CD4-positive, alpha-beta T cell (primary cell): Measurements from ENCODE around the gene ATXN2L. TPM values are rescaled to one million over a fixed set of nuclear protein-coding genes. Genes with fewer than 3 reads are reported as not detected.
"Not testable (repeated sequence)": the region's sequence is repeated elsewhere in the genome, so short reads cannot be mapped to it uniquely, and the experiment has no call there.

Experiments
- ATAC-seq: fragments of 200-7000 bp; cut with Tn5 transposase; one replicate; pipeline ENCODE4 v1.10.0; 2022; ENCODE audit warnings: mild to moderate bottlenecking; ENCODE audit not compliant: poor library complexity
- CTCF ChIA-PET: fragments of 350-600 bp; sonication (Branson Sonifier 250); formaldehyde crosslinking; loops from one replicate; lab custom pipeline; 2021; ENCODE audit warnings: antibody characterized with exemption, inconsistent platforms; lab: Charles Lee
- POLR2A ChIA-PET: fragments of 350-600 bp; sonication (Branson Sonifier 250); formaldehyde crosslinking; loops from one replicate; lab custom pipeline; 2021; ENCODE audit warnings: antibody characterized with exemption, inconsistent platforms; lab: Charles Lee
- DNase-seq, 14 experiments: peaks; one replicate each; pipeline ENCODE4 v3.0.0-alpha.2; 2013 to 2020; ENCODE audit warnings: mixed read lengths in 2 of 14
- H3K27ac ChIP-seq, 2 donors: one replicate each; pipeline versions ENCODE4 v1.5.1 to v1.7.0; 2013; ENCODE audit warnings: low read length in 2 of 2, low read depth in 1 of 2, mild to moderate bottlenecking in 1 of 2
- H3K27me3 ChIP-seq, 2 experiments: 1 replicate in 1 of 2; 2 replicates in 1 of 2; pipeline versions ENCODE4 v1.6.1 to v1.7.0; 2013; ENCODE audit warnings: low read length in 2 of 2, control low read depth in 1 of 2, mild to moderate bottlenecking in 1 of 2, moderate library complexity in 1 of 2; ENCODE audit not compliant: insufficient read depth in 2 of 2, control insufficient read depth in 1 of 2
- H3K36me3 ChIP-seq: one replicate; pipeline ENCODE4 v1.6.1; 2013; ENCODE audit warnings: low read length, control low read depth; ENCODE audit not compliant: insufficient read depth
- H3K4me1 ChIP-seq: one replicate; pipeline ENCODE4 v1.6.1; 2013; ENCODE audit warnings: low read length, control low read depth; ENCODE audit not compliant: insufficient read depth
- H3K4me3 ChIP-seq: one replicate; pipeline ENCODE4 v1.5.1; 2013; ENCODE audit warnings: mild to moderate bottlenecking, low read length, moderate library complexity
- H3K9me3 ChIP-seq, 2 experiments: 1 replicate in 1 of 2; 2 replicates in 1 of 2; pipeline versions ENCODE4 v1.6.1 to v1.7.0; 2013; ENCODE audit warnings: low read length in 2 of 2, mild to moderate bottlenecking in 2 of 2, control low read depth in 1 of 2, moderate library complexity in 1 of 2; ENCODE audit not compliant: control insufficient read depth in 1 of 2, insufficient read depth in 1 of 2
- H3K27ac Mint-ChIP-seq: one replicate; pipeline ENCODE4 v1.8.0; 2020; ENCODE audit warnings: mixed read lengths
- H3K27me3 Mint-ChIP-seq: one replicate; pipeline ENCODE4 v1.8.0; 2021; ENCODE audit warnings: mixed read lengths
- H3K36me3 Mint-ChIP-seq: one replicate; pipeline ENCODE4 v1.8.0; 2021; ENCODE audit warnings: low read depth, mixed read lengths
- H3K4me1 Mint-ChIP-seq: one replicate; pipeline ENCODE4 v1.8.0; 2021; ENCODE audit warnings: low read depth, mixed read lengths
- H3K4me3 Mint-ChIP-seq: one replicate; pipeline ENCODE4 v1.8.0; 2020; ENCODE audit warnings: mild to moderate bottlenecking, mixed read lengths
- H3K9me3 Mint-ChIP-seq: one replicate; pipeline ENCODE4 v1.8.0; 2020; ENCODE audit warnings: mixed read lengths
- intact Hi-C, 2 experiments: fragments of 100-400 bp; cut with DNase I in 1 of 2; cut with micrococcal nuclease in 1 of 2; formaldehyde crosslinking; loops; one replicate each; pipeline versions ENCODE4 v1.15.1 to v1.9.0; 2023 to 2025; cut with DNase I, micrococcal nuclease
- total RNA-seq, 174 experiments: library from RNA in 2 of 174; stranded (reverse) in 2 of 174; gene quantifications; one replicate each; pipeline ENCODE4 v1.2.3 and lab custom pipeline; 2021 to 2026
- TF ChIP-seq, protein P1 (sequence below): fragments of 200-600 bp; IDR thresholded peaks from one replicate; pipeline ENCODE4 v1.8.0; 2022; ENCODE audit warnings: antibody characterized with exemption, mild to moderate bottlenecking

The ATXN2L gene
- total RNA-seq, 2 experiments from 2014 or later: 292 to 304 TPM

DNA sequence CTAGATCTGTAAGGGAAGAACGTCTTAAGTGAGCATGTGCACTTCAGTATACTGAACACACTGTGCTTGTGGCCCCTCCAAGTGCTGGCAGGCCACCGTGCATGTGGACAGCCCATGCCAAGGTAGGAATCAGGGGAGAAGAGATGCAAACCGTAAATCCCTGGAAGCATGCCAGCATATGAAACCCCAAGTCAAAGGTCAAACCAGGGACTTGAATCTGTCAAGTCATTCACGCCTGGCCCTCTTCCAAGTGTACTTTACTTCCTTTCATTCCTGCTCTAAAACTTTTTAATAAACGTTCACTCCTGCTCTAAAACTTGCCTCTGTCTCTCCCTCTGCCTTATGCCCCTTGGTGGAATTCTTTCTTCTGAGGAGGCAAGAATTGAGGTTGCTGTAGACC, 2.8 kb upstream of the ATXN2L start:
- POLR2A ChIA-PET: no interaction called here

DNA sequence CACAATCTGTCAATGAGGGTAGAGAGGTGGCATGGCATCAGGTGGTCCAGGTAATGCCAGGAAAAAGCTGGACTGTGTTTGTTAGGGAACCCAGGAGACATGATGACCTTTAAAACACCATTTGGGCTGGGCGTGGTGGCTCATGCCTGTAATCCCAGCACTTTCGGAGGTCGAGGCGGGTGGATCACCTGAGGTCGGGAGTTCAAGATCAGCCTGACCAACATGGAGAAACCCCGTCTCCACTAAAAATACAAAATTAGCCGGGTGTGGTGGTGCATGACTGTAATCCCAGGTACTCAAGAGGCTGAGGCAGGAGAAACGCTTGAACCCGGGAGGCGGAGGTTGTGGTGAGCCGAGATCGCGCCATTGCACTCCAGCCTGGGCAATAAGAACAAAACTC, 2.3 kb upstream of the ATXN2L start:
- H3K36me3 Mint-ChIP-seq: peaks cover 24% of the 10 kb centered on the region
- DNase-seq, H3K9me3 ChIP-seq, ATAC-seq, H3K4me3 ChIP-seq, H3K27ac ChIP-seq, H3K27me3 ChIP-seq, H3K36me3 ChIP-seq, H3K27me3 Mint-ChIP-seq, H3K9me3 Mint-ChIP-seq: not testable (repeated sequence)
- peak overlapping the region; percentile 83 for H3K4me3 Mint-ChIP-seq
- intact Hi-C loops: loop anchor here in 1 of 2 experiments (10.0 kb wide), 1 partner anchor 1174 kb away; the partner anchor contains the start of genes HIRIP3 and INO80E
- ChIA-PET POLR2A (interaction anchor here (2.5 to 4.4 kb wide), 2 partner anchors 25 to 59 kb away, joined by 12 to 85 read pairs; partner anchors contain the start of gene TUFM), CTCF (interaction anchor here (2.4 kb wide), 1 partner anchor 26 kb away, joined by 6 read pairs; no protein-coding TSS in a partner anchor)
- H3K27ac Mint-ChIP-seq: peak overlapping the region; percentile 99
- H3K4me1 ChIP-seq: peaks cover 20% of the 10 kb centered on the region
- H3K4me1 Mint-ChIP-seq: peaks cover 30% of the 10 kb centered on the region

More for the DNA sequence above, 2.8 kb upstream of the ATXN2L start:
- H3K27ac ChIP-seq: no peak overlapping the region
- H3K4me1 ChIP-seq: peaks cover 15% of the 10 kb centered on the region
- TF ChIP-seq, protein P1, sequence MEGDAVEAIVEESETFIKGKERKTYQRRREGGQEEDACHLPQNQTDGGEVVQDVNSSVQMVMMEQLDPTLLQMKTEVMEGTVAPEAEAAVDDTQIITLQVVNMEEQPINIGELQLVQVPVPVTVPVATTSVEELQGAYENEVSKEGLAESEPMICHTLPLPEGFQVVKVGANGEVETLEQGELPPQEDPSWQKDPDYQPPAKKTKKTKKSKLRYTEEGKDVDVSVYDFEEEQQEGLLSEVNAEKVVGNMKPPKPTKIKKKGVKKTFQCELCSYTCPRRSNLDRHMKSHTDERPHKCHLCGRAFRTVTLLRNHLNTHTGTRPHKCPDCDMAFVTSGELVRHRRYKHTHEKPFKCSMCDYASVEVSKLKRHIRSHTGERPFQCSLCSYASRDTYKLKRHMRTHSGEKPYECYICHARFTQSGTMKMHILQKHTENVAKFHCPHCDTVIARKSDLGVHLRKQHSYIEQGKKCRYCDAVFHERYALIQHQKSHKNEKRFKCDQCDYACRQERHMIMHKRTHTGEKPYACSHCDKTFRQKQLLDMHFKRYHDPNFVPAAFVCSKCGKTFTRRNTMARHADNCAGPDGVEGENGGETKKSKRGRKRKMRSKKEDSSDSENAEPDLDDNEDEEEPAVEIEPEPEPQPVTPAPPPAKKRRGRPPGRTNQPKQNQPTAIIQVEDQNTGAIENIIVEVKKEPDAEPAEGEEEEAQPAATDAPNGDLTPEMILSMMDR: no peak
- no peaks in the 10 kb centered on the region for H3K9me3 ChIP-seq
- H3K4me3 ChIP-seq: no peak overlapping the region
- Mint-ChIP-seq H3K27me3 (no peaks in the 10 kb centered on the region), H3K9me3 (no peaks in the 10 kb centered on the region), H3K4me1 (peaks cover 25% of the 10 kb centered on the region), H3K4me3 (peak overlapping the region; percentile 48), H3K36me3 (peaks cover 19% of the 10 kb centered on the region), H3K27ac (peak overlapping the region; percentile 99)
- intact Hi-C loops: loop anchor here in 1 of 2 experiments (10.0 kb wide), 1 partner anchor 1175 kb away; the partner anchor contains the start of genes HIRIP3 and INO80E
- H3K36me3 ChIP-seq: peaks cover 4% of the 10 kb centered on the region
- ATAC-seq: no peak
- CTCF ChIA-PET: no interaction called here
- DNase-seq: no peak
- no peaks in the 10 kb centered on the region for H3K27me3 ChIP-seq

DNA sequence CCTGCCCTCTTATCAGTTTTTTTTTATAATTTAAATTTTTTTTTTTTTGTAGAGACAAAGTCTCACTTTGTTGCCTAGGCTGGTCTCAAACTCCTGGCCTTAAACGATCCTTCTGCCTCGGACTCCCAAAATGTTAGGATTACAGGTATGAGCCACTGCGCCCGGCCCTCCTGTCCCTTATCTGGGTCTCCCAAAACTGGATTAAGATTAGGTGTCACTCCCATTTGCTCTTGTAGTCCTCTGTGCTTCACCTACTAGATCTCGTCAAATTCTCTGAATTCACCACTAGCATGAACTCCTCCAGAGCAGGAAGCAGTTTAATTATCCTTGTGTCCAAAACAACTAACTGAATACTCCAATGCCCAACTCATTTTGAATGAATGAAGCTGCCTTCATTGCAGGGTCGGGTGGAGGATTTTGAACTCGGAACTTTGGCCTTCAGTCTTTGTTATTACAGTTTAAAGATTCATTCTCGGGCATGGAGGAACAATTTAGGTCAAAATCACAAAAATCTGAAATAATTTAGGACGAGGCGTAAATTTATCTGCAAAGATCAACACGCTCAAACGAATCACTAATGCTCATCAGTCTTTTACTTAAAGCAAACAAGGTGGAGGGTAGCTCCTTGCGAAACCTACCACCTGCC, 802 bp upstream of the ATXN2L start:
- Histone ChIP-seq H3K27ac (peak overlapping the region; percentile 93 to 95), H3K9me3 (no peaks in the 10 kb centered on the region), H3K36me3 (peaks cover 24% of the 10 kb centered on the region), H3K27me3 (no peaks in the 10 kb centered on the region), H3K4me1 (peaks cover 31% of the 10 kb centered on the region), H3K4me3 (peak overlapping the region; percentile 90)
- Mint-ChIP-seq H3K27ac (peak overlapping the region; percentile 99), H3K4me1 (peaks cover 42% of the 10 kb centered on the region), H3K4me3 (peak overlapping the region; percentile 84), H3K36me3 (peaks cover 38% of the 10 kb centered on the region), H3K27me3 (no peaks in the 10 kb centered on the region), H3K9me3 (no peaks in the 10 kb centered on the region)
- ChIA-PET POLR2A (interaction anchor here (0.6 to 4.4 kb wide), 27 partner anchors 7 to 1243 kb away, joined by 3 to 85 read pairs (median 5); partner anchors contain the start of genes ALDOA, APOBR, NFATC2IP and RABEP2), CTCF (interaction anchor here (2.4 kb wide), 1 partner anchor 25 kb away, joined by 6 read pairs; no protein-coding TSS in a partner anchor)
- ATAC-seq (no peak), DNase-seq (no peak)
- TF ChIP-seq, protein P1: no peak
- intact Hi-C loops: loop anchor here in 1 of 2 experiments (10.0 kb wide), 1 partner anchor 1173 kb away; the partner anchor contains the start of genes HIRIP3 and INO80E
